Retinal pigment epithelial cell (primary cell): ENCODE measurements around the gene PKD1L1.
A peak's percentile ranks its signal among the peaks of the same experiment; 100 is the strongest.

Experiments used
- DNase-seq: peaks from one replicate; pipeline ENCODE4 v3.0.0-alpha.2; 2010; ENCODE audit warnings: low read depth
- H3K4me3 ChIP-seq: 2 replicates; pipeline ENCODE4 v1.5.1; 2011; ENCODE audit warnings: mild to moderate bottlenecking, low read length, control low read depth, moderate library complexity
- TF ChIP-seq, protein P1 (sequence below): conservative IDR thresholded peaks from 2 replicates; pipeline ENCODE4 v1.5.1; 2011; ENCODE audit warnings: low read depth, low read length, control low read depth, inconsistent platforms

Gene PKD1L1

DNA sequence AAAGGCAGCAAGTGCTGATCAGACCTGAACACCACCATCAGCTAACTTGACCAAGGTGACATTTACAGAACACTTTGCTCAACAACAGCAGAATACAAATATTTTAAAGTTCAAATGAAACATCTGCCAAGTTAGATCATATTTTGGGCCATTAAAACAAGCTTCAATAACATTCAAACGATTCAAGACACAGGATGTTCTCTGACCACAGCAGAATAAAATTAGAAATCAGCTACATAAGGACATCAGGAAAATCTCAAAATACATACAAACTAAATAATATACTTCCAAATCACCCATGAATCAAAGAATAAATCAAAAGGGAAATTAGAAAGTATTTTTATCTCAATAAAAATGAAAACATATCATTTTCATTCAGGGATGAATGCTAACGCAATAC lies 173.0 kb downstream of the PKD1L1 start:
- no peak overlapping the region for H3K4me3 ChIP-seq
- no peak for DNase-seq
- TF ChIP-seq, protein P1, sequence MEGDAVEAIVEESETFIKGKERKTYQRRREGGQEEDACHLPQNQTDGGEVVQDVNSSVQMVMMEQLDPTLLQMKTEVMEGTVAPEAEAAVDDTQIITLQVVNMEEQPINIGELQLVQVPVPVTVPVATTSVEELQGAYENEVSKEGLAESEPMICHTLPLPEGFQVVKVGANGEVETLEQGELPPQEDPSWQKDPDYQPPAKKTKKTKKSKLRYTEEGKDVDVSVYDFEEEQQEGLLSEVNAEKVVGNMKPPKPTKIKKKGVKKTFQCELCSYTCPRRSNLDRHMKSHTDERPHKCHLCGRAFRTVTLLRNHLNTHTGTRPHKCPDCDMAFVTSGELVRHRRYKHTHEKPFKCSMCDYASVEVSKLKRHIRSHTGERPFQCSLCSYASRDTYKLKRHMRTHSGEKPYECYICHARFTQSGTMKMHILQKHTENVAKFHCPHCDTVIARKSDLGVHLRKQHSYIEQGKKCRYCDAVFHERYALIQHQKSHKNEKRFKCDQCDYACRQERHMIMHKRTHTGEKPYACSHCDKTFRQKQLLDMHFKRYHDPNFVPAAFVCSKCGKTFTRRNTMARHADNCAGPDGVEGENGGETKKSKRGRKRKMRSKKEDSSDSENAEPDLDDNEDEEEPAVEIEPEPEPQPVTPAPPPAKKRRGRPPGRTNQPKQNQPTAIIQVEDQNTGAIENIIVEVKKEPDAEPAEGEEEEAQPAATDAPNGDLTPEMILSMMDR = no peak

- no peak overlapping the region for H3K4me3 ChIP-seq
- no peak for DNase-seq
- TF ChIP-seq, protein P1 = no peak
These were observed 175.8 kb downstream of the PKD1L1 start for GRCh38 chr7:47772492-47772891.

- no peak overlapping the region for H3K4me3 ChIP-seq
- TF ChIP-seq, protein P1 = no peak
- DNase-seq = no peak
These were observed 176.3 kb downstream of the PKD1L1 start for GRCh38 chr7:47771990-47772360.

DNA sequence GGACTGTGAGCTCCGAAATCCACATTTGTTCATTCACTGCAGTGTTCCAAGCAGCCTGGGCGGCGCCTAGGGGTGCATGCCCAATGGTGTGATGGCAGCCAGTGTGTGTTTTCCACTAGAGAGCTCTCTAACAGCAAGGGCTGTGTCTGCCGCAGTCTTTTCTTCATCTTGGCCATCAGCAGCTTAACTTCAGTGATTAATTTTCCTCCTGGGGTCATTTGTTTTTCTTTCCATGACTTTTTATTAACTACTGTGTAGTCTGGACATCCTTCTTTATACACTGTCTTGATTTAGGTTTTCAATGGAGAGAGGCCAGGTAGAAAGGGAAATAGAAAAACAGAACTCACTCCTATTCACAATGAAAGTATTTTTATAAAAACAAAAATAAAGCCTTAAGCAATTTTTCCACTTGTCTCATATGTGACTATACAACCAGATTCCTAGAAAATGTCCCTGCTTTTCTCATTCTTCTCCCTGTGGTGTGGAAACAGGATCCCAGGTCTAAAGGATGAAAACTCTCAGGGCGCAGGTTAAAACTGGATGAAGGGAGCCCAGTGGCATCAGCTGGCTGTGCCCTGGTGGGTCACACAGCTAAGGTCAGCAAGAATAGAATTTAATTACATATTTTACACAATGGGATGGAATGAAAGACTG lies 176.8 kb downstream of the PKD1L1 start:
- no peak for DNase-seq
- TF ChIP-seq, protein P1 = peak; percentile 26
- no peak overlapping the region for H3K4me3 ChIP-seq

GRCh38 chr7:47766126-47766525 lies 182.1 kb downstream of the PKD1L1 start:
- no peak for DNase-seq
- H3K4me3 ChIP-seq = no peak overlapping the region
- TF ChIP-seq, protein P1 = no peak

DNA sequence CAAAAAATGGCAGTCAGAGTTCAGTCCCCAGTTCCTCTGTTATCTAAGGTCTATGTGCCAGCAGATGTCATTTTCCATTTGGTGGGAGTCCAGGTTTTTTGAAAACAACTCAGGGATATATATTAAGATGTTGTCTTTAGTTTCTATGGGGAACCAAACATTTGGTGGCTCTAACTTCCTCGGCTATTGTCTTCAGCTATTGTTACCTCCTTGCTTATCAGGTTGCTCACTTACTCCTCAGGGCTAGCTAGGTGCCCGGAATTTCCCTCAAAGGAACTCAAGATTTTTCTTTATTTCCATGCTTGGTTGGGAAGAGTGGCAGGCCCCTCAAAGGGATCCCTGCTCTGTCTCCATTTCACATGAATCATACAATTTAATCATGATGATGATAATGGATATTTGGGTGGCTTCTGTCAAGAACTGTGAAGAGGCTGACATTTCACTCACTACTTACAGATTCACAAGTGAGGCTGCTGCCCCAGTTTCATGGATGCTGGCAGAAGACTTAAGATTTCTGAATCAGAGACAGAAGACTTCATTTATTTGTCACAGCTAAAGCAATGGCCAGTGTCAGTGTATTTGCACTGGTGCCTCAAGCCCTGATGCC lies 182.8 kb downstream of the PKD1L1 start:
- no peak for DNase-seq

DNA sequence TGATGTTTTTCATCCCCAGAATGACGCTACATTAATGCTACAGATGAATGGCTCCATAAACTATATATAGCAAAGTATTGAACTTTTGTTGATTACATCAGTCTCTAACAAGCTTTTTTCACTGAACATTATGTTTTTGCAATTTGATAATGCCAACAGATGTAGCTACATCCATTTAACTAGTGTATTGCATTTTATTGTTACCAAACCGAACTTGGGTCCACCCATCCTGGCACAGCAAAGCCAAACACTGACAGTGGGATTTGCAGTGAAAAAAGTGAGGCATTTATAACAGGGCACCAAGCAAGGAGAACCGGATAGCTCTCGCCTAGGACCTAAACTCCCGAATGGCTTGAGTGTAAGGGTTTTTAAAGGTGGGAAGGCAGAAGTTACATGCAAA lies 183.5 kb downstream of the PKD1L1 start:
- no peak for DNase-seq
- TF ChIP-seq, protein P1 = no peak
- no peak overlapping the region for H3K4me3 ChIP-seq

More for the DNA sequence above, 182.8 kb downstream of the PKD1L1 start:
- H3K4me3 ChIP-seq = no peak overlapping the region
- TF ChIP-seq, protein P1 = no peak
